ENCODE data around the gene SLC18A2.

Gene SLC18A2

DNA sequence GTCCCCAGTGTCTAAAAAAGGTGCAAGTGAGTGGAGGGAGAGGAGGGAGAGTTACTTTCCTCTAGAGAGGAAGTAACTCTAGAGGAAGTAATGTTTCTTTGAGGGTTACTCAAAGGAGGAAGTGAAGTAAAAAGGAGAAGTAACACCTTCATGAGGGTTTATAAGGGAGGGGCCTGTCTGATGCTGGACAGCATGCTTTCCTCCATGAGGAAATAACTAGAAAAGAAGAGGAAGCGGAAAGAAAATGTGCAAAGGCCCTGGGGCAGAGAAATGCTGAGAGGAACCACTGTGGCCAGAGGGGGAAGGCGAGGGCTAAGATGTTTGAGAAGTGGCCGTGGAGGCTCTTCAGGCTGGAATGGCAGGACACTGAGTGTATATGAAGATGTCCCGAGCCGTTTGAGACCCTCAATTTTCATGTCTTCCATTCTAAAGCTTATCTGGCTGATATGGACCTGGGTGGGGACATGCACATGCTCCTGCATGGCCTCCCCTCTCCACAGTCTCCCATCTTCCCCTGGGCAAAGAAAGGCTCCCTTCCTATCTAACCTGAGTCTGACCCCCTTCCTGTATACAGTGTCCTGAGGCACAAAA, 3.4 kb upstream of the SLC18A2 start:
- no peak for DNase-seq (ENCODE audit: low read depth in 2 of 2)

DNA sequence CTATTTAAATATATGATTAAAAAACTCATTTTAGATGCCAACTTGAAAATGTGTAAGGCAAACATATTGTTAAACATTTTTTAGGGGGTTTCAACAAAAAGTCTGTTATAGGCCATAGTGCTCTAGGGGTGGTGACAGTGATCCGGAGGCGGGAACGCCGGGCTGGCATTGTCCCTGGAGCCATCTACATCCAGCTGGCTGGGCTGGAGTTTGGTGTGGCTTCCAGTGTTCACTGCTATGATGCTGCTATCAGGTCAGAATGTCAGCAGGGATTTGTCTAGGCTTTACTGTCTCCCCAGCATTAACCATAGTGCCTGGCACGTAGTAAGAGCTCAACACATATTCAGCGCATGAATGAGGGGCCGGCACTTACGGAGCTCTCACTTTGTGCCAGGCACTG, 1.9 kb upstream of the SLC18A2 start:
- DNase-seq (ENCODE audit: low read depth in 2 of 2), result no peak

DNA sequence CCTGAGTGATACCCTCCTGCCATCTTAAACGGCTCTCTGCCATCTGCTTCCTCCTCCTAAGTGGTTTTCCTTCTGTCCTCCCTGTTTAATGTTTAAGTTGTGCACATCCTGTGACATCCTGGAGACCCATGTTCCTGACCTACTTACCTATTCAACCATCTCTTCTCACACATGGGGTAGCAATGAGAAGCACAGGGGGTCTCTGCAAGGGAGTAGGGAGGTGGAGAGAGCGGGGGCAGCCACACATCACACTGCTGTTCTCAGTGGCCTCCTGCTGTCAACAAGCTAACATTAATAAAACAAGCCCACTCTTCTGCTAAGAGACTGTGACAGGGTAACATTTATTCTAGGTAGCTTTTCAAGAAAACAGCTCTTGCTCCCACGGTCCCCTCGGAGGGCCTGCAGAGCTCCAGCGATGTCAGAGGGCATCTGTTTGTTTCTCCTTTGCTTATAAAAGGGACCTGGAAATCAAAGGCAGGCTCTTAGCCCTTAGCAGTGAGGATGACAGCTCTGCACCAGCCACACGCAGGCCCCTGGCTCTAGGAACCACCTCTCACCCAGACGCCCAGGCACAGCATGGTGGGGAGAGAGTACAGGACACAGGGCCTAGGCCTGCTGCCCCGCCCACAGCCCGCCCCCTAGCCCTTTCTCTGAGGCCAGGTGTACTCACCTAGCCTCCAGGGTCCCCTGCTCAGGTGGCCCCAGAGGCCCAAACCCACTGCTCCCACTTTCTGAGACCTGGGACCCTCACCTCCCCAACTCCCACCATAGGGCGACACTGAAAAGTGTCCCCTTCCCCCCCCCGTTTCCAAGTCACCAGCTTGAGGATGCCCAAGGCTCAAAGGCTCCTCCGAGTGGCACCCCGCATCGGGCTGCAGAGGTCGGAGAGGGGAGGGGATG, 943 bp upstream of the SLC18A2 start:
- no peak for DNase-seq (ENCODE audit: low read depth in 2 of 2)

DNA sequence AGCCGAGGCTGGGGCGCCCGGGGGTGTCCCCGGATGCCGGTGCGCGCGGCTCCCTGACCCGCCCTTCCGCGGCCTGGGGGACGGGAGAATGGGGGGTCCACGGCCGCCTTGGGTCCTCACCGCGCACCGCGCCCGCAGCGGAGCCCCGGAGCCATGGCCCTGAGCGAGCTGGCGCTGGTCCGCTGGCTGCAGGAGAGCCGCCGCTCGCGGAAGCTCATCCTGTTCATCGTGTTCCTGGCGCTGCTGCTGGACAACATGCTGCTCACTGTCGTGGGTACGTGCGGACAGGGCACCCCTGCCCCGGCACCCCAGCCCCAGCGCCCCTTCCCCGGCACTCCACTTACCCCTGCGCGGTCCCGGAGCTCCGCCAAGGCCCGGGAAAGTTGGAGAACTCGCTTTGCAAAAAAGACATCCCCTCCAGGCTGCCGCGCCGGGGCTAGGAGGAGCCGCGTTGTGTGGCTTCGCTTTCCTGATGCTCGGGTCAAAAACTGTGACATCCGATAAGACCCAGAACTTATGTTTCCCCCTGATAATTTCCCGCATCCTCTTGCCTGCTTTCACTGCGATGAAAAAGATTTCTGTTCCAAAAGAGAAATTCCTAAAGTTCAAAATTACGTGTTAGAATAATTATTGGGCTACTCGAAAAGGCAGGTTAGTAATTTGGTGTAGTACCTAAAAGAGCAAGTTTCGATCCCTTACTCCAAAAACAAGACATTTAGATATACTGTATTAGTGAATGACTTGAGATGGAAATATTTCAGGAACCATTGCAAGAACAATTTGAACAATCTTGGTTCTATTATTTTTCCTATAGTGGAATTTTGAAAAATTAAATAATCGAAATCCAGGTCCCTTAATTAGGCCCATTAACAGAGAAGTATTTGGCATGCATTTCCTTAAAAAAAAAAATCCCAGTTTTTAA, 888 bp downstream of the SLC18A2 start:
- DNase-seq (ENCODE audit: low read depth in 2 of 2), result no peak

DNA sequence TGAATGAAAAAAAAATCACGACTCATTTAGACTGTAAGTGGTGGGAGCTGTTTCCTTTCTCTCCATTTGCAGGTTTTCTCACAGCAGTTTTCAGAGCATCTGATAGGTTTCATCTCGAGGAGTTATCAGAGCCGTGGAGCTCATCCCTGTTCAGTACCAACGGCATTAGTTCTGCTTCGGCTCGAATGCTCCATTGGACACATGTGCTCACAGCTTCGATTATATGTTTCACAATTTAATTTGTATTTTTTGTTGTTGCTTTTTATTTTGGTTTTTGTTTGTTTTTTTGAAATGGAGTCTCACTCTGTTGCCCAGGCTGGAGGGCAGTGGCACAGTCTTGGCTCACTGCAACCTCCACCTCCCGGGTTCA, 1.5 kb downstream of the SLC18A2 start:
- DNase-seq (ENCODE audit: low read depth in 2 of 2), result no peak

DNA sequence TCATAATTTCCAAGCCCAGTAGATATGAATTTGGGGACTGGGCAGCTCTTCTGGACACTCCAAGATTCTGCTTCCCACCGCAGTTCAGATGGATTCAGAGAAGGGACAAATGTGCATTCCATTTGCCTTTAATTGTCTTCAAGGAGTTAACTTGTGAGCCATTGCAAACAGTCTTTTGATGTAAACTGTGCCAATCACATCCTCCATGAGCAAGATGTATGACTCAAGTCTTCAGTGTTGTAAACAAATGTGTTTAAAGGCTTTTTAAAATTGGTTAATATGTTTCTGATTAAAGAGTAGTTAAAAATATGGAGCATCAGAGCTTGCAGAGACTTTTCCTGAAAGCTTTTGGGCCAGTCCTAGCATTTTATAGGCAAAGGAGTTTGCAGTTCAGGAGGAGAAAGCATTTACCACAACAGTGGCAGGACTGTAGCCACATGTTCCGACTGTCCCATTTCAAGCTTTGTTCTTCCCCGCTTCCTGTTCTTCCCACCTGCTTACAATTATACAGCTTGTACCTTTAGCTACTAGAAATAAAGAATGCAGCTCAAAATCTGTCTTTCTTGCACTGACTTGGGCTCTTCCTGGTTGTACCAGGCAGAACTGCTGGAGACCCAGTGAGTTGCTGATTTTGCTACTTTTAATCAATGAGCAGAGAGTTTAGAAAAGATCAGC, 6.2 kb downstream of the SLC18A2 start:
- no peak for DNase-seq (ENCODE audit: low read depth in 2 of 2)

DNA sequence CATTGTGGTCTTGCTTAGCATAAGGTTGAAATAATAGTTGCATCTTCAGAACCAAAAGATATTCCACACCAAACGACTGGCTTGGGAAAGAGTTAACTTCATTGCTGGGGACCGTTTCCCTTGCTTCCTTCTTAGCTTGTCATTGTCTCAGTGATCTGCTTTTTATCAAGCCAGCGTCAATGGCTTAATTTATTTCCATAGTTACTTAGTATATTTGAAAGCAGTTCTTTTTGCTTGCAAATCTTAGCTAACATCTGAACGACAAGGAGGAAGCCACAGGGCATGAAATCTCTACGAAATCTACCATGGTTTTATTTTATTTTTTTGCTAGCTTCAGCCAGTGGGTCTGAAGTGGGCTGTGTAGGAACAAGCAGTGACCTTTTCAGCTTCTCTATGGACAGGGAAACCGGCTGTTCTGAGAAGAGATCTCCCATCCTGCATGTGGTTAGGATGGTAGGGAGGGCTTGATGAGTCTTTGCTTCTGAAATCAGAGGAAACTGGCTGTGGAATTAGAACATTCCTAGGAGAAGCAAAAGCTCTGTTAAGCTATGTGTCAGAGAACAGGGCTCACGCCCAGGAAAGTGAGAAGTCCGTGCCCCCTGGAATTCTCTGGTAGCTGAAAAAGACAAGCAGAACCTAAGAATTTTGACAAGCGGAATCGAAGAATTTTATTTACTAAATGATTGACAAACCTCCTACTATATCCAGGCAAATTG, 8.0 kb downstream of the SLC18A2 start:
- DNase-seq (ENCODE audit: low read depth in 2 of 2), result no peak

DNA sequence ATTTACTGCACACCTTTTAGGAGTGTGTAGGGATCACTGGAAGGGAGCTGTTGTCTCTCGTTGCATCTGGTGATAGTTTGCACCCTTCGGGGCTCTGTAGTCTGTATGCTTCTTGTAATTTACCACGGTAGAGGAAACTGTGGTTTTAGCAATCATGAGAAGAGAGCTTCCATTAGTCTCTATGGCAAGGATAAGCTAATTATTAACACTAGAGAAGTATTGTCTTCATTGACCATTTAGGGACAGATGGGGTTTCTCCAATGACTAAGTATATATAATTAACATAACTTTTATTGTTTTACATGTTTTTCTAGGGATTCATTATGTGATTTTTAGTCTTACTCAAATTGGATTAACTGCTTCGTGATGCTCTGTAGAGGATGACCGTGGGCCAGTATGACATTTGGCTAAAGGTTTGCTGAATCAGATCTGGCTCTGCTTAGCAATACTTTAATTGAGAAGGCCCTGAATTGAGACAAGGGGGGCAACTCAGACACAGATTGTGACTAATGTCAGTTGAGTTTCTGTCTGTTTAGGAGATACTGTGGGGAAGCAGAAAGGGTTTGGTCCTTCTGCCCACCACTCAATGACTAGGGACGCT, 8.7 kb downstream of the SLC18A2 start:
- no peak for DNase-seq (ENCODE audit: low read depth in 2 of 2)

DNA sequence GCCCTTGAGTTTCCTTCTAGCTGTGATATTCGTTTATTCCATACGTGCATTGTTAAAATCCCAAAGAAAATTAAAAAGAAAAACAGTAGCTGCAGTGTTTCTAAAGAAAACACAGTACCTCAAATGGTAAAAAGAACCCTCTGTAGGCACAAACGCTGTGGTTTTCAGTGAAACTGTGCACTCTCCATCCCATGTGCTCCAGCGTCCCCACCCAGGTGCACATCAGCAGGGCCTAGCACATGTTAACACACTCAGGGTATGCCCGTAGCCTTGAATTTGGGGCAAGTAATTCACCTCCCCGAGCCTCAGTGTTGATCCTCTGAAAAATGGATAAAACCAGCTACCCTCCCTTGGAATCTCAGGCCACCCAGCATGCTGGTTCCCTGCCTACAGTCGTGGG, 9.5 kb downstream of the SLC18A2 start:
- no peak for DNase-seq (ENCODE audit: low read depth in 2 of 2)

DNA sequence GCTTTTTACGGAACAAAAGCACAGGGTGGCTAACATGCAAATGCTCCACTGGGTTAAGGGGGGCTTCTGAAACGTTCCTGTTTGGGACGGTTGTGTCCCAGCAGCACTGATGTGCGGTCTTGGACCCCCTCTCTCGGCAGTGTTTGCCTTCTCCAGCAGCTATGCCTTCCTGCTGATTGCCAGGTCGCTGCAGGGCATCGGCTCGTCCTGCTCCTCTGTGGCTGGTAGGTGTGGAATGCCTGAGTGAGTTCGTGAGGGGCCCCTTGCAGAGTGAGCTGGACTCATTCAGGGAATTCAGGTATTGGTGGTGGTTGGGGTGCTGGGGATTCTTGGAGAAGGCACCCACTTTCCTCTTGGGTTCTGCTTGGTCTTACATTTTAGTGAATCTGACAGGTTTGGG, 13.0 kb downstream of the SLC18A2 start:
- no peak for DNase-seq (ENCODE audit: low read depth in 2 of 2)

DNA sequence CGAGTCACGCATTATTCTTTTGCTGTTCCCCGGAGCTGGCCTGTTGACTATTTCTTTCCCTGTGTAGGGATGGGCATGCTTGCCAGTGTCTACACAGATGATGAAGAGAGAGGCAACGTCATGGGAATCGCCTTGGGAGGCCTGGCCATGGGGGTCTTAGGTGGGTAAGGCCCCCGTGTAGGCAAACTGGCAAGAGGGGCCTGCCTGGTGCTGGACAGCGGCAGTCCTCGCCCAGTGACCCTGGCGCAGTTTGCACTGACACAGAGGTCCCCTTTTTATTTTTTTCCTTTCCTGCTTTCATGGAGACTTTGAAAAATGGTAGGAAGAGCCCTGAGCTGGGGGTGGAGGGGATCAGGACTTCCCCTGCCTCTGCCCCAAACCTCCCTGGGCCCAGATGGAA, 13.4 kb downstream of the SLC18A2 start:
- DNase-seq (ENCODE audit: low read depth in 2 of 2), result no peak

DNA sequence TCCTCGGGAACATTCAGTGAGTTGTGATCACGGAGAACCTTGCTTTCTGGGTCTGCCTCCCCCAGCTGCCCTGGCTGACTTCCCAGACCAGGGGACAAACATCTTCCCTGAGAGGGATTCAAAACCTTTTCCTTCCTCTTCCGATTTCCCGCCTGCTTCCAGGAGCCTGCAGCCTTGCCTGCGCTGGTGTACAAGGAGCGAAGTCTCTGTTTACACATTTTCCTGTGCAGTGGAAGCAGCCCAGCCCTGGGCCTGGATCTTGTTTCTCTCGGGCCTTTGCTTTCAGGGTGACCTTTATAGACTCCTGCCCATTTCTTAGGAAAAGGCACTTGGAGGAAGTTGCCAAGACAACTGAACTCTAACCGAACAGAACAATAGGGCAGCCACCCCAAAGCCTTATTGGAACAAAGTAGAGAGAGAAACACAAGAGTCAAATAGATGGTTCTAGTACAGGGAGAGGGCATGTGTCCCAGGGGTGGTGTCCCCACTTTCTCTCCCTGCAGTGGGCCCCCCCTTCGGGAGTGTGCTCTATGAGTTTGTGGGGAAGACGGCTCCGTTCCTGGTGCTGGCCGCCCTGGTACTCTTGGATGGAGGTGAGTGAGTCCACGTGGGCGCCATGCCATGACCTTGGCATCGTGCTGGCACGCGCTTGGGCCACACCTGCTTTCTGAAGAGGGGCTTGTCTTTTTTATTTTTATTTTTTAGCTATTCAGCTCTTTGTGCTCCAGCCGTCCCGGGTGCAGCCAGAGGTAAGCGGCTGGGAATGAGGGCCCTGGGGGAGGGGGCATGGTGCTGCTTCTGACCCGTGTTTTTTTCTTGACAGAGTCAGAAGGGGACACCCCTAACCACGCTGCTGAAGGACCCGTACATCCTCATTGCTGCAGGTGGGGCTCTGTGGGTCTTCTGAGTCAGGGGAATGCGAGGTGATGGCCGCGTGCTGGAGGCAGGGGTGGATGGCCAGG, 14.1 kb downstream of the SLC18A2 start:
- no peak for DNase-seq (ENCODE audit: low read depth in 2 of 2)

DNA sequence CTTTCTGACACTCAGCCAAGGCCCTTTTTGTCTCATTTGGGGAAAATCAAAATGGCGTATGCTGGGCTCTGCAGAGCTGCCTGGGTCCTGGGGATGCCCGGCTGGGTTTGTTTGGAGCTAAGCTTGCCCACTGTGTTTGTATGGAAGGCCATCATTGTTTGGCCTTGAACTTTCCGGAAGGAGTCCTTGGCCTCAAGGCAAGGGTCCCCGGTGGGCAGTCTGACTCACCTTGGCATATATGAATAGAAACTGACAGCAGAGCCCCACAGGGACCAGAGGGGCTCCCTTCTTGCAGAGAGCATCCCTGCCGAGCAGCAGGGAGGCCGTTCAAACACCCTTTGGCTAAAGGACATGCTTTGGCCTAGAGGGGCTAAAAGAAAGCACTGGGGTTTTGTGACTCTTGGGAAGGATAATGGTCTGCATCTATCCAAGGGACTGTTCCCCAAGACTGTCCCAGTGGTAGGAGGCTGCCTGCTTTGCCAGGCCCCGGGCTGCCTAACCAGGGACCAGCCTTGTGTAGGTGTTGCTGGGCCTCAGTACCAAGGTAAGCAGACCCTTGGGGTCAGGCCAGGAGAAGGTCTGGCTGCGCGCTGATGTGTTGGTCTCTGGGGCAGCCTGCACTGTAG, 15.0 kb downstream of the SLC18A2 start:
- no peak for DNase-seq (ENCODE audit: low read depth in 2 of 2)

DNA sequence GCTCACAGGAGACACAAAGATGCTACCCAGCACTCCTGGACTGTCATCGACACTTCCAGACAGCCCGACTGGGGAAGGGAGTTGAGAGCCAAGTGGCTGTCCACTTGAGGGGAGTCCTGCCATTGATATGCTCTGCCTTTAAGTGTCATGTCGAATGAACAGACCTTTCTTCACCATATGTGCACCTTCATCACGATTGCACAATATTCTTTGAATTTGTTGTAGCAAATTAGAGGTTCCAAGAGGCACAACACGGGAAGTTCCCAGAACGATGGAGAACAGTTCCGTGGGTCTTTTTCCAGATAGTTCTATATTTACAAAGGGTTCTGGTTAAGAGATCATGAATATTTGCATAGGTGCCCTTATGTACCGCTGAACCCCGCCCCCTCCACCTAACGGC, 16.0 kb downstream of the SLC18A2 start:
- no peak for DNase-seq (ENCODE audit: low read depth in 2 of 2)

DNA sequence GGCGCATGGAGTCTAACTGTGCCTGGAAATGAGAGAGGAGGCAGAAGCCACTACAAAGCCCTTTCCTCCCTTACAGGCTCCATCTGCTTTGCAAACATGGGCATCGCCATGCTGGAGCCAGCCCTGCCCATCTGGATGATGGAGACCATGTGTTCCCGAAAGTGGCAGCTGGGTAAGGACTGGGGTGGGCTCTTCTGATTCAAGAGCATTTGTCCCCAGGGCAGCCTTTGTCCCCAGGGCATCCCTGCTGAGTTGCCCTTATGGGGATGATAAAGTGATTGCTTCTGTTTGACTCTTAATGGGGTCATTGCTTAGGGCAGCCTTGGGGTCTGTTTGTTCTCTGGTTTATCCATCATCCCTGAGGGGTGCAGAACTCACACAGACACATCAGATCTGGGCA, 16.8 kb downstream of the SLC18A2 start:
- no peak for DNase-seq (ENCODE audit: low read depth in 2 of 2)

DNA sequence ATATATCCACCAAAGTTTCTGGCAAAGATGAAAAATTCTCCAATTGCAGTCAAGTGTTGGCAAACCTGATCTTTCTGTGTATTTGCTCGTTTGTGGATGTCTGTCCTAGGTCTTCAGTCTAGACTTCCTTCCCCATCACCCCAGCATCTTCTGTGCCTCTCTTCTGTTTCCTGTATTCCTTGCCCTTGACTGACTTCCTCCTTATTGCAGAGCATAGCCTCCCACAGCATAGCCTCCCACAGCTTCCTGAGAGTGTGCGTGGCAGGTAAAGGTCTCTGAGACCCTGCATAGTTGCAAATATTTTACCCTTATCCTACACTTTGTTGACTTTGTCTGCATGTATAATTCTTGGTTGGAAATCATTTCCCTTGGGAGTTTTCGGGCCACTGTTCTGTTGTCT, 18.4 kb downstream of the SLC18A2 start:
- DNase-seq (ENCODE audit: low read depth in 2 of 2), result no peak

DNA sequence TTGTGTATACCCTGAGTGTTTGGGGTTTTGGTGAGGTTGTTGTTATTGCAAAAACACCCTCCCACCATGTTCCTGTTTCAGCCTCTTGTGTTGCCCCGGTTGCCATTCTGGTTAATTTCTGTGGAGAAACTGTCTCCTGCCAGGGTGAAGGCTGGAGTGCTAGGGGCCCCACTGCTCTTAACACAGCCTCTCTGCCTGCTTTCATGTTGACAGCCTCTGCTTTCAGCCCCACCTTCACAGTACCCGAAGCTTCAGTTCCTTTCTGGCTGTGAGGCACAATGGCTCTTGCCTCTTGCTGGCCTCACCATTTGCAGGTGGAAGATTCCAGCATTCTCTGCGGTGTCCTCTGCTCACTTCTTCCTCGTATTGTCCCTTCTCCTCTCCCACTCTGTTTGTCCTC, 19.2 kb downstream of the SLC18A2 start:
- DNase-seq (ENCODE audit: low read depth in 2 of 2), result no peak

DNA sequence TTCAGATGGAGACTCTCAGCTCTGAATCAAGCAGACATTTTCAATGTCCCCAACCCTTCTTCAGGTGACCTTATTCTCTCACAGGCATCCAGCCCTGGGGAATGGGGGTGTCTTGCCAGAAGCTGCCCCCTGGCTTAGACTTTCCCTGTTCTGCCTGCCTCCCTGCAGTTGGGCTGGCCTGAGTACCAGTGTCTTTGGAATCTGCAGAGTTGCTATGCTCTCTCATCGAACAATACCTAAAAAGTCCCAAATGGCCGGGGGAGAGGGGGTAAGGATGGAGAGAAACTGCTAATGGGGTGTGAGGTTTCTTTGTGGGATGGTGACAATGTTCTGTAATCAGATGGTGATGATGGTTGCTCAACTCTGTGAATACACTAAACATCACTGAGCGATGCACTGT, 20.6 kb downstream of the SLC18A2 start:
- DNase-seq (ENCODE audit: low read depth in 2 of 2), result no peak

DNA sequence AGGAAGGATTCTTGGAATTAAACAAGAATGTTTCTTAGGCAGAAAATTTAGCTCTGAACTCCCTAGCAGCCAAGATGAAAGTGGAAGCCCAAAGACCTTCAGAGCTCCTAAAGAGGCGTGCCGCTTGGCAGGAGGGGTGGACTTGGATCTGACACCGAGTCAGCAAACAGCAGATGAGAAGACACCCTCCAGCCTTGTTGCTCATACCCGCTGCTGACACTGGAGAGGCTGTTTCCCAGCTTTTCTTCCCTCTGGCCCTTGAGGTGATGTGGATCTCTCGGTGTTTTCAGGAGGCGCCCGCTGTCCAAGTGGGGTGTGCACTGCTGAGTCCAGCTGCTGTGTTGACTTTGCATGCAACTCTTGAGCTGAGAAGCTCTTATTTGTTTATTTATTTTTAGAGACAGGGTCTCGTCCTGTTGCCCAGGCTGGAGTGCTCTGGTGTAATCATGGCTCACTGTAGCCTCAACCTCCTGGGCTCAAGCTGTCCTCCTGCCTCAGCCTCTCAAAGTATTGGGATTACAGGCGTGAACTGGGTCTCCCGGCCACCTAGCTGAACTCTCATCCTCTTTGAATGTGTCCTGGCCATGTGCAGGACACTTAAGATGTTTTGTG, 21.5 kb downstream of the SLC18A2 start:
- no peak for DNase-seq (ENCODE audit: low read depth in 2 of 2)
